Measurements from ENCODE around the gene AGGF1.

The AGGF1 gene

DNA sequence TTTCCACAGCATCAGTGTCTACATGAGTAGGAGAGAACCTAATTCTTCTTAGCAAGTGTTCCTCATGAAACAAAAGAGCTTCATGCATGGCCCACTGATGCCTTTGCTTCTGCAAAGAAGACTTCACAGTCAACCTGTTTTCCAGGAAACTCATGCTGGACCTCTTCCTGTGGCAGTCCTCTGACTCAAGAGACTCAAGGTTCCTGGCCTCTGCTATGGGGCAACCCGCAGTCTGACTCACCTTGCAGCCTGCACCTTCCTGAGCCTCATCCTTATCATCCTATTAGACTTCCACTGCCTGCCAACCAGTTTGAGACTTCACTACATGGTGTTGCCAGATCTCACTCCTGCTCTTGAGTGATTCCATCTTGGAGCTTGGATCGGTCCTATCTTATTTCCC is 17.6 kb upstream of the AGGF1 start:
- TF ChIP-seq CTCF (IDR thresholded peaks at IDR 0.05; ENCODE audit: borderline replicate concordance, insufficient read depth, low read depth, low read length), result no peak

DNA sequence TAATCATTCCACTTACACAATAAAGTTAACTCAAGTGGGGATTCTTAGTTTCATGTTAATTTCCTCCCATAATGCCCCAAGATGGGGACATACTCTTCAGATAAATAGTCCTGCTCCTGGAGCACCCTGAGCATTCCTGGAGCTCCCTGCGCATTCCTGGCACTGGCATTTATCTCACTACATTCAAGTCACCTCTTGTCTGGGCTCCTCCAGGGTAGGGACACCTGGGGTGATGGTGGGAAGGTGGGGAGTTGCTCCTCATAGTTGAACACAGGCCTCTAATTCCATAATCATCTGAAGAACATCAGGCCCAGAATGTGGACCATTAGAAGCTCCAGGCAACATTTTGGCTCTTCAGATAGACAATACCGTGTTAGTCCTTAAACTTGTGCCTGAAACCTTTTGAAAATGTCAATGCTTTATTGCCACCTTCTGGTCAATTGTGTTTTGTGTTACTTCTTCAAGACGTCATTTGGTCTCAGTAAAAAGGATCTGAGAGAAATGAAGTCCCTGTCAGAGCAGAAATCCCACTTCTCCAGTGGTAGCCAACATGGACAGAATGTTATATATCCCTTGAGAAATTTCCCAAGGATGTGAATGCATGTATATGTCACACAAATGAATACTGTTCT is 14.2 kb upstream of the AGGF1 start:
- H3K4me3 ChIP-seq (ENCODE audit: low read depth, low read length), result no peak overlapping the region
- peak; percentile 24; the same call in 1 of the 2 replicates for TF ChIP-seq CTCF (IDR thresholded peaks at IDR 0.05; ENCODE audit: borderline replicate concordance, insufficient read depth, low read depth, low read length)

More for the DNA sequence above, 17.6 kb upstream of the AGGF1 start:
- H3K4me3 ChIP-seq (ENCODE audit: low read depth, low read length), result no peak overlapping the region

DNA sequence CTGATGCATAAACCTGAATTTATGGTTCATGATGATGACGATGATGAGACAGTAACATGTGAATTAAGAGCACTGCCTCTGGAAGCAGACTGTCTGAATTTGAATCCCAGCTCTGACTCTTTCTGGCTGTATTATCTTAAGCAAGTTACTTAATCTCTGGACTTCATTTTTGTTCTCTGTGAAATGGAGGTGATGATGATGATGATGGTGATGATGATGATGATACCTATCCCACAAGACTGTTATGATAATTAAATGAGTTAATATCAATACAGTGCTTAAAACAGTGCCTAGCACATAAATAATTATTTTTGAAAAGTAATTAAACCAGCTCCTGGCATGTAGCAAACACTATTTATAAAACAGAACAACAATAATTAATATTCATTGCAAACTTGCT is 13.2 kb upstream of the AGGF1 start:
- H3K4me3 ChIP-seq (ENCODE audit: low read depth, low read length), result no peak overlapping the region
- TF ChIP-seq CTCF (IDR thresholded peaks at IDR 0.05; ENCODE audit: borderline replicate concordance, insufficient read depth, low read depth, low read length), result no peak

DNA sequence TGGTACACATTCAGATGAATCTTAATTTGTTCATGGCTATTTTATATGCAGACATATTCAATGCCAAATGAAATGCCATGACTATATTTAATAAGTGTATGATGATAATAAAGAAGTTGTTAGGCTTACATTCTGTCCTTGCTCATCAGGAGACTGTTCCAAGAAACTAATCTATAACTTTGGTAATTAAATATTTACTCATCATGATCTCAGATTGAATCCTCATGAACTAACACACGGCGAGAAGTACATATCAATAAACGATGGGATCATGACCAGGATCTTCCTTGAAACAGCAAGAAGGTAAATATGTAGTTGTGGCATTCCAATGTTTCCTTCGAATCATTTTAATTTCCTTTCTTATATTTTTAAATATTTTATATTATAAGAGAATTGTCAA is 12.5 kb upstream of the AGGF1 start:
- no peak for TF ChIP-seq CTCF (IDR thresholded peaks at IDR 0.05; ENCODE audit: borderline replicate concordance, insufficient read depth, low read depth, low read length)
- H3K4me3 ChIP-seq (ENCODE audit: low read depth, low read length), result no peak overlapping the region

GRCh38 chr5:77022511-77023417 is 7.4 kb upstream of the AGGF1 start:
- no peak overlapping the region for H3K4me3 ChIP-seq (ENCODE audit: low read depth, low read length)
- no peak for TF ChIP-seq CTCF (IDR thresholded peaks at IDR 0.05; ENCODE audit: borderline replicate concordance, insufficient read depth, low read depth, low read length)

DNA sequence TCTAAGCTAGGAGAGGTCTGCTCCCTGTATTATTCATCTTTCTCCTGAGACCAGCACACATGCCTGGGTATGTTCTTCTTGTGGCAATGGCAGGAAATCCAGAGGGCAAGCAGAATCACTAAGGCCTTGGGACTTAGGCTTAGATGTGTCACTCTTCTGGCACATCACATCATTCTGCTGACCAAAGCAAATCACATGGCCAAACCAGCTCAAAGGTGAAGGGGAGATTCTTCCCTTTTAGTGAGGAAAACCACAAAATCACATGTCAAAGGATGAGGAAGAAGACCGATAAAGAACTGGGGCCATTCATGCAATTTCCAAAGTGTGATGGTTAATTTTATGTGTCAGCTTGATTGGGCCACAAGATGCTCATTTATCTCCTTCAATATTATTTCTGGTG is 5.7 kb upstream of the AGGF1 start:
- no peak overlapping the region for H3K4me3 ChIP-seq (ENCODE audit: low read depth, low read length)
- no peak for TF ChIP-seq CTCF (IDR thresholded peaks at IDR 0.05; ENCODE audit: borderline replicate concordance, insufficient read depth, low read depth, low read length)

Measured in GM12875 (cell line).